NCI-H510A (cell line): ENCODE data around the gene CYP4V2.
A peak's percentile ranks its signal among the peaks of the same experiment; 100 is the strongest.

Experiments used
- DNase-seq: peaks from one replicate; lab custom pipeline; 2025; lab: John Stamatoyannopoulos, UW

CYP4V2 gene

DNA sequence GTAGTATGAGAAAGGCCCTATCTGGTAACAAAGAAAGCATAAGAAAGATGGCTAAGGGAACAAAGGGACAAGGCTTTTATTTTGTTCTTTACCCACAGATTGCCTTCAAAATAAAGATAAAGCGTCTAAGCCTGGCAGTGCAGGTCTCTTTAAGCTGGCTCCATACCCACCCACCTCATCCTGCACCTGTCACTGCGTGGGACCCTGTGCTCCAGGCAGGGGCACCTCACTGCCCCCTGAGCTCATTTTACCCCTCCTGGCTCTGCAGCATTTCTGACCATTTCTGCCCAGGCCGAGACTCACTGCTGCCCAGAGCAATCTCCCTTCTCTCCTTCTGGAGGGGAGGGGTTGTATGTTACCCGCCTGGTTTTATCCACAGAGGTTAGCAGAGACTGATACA, 1.7 kb upstream of the CYP4V2 start:
- no peak for DNase-seq

DNA sequence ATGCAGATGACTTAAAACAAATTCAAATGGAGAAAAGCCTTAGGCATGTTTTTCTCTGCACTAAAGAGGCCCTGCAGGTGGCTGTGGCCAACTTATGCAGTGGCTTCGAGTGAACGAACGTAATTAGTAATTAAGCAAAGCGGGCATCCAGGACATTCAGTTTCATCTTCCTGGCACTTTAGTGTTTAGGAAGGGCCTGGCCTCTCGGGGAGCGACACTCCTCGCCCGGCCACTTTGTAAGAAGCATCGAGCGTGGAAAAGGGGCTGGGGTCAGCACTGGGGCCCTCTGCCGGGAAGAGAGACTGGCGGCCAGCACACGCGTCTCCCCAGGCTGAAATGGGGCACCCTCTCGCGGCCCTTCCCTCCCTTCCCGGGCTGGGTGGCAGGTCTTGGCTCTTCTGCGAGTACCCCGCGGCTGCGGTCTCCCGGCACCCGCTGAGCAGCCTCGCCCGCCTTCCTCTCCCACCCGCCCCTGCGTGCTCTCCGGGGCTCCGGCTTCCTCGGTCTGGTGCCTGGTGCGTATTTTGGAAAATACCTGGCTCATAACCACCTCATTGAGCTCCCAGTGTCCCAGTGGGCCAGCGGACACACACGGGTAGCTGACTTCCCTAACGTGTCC, 677 bp upstream of the CYP4V2 start:
- peak; percentile 45 for DNase-seq

DNA sequence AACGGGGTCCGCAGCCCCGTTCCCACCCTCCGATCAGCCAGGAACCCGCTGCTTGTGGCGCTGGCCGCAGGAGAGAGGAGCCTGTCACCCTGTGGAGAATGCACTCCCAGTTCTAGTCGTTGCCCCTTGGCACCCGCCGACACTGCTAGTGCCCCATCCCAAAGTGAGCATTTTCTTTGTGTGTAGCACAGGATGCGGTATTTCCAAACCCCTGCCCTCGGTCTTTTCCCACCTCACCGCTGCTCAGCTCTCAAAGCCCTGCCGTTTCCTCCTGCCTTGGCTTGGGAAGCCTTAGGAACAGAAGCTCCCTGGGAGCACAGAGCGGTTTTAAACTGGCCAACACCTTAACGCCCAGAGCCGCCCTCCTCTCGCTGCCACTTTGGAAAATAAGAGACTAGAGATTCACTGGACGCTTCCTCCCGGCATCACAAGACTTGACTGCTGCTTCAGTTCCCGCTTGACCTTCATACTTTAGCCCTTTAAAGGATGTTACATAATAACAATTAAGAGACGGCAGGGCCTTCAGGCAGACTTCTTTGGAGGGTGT, 772 bp downstream of the CYP4V2 start:
- peak; percentile 7 for DNase-seq

DNA sequence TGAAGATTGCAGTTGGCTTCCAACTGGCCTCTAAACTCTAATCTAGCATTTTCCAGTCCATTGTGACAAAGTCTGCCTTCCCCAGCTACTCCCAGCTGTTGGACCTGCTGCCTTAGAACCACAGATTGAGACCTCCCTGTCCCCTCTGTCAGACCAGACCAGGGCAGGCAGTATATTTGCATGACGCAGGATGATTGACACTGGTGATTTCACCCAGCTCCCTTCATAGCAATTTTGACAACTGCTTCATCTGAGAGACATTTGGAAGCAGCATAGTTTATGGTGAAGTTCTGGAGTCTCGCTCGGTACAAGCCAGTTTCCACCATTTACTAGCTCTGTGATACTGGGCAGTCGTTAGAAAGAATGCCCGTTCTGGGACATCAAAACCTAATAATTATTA, 2.5 kb downstream of the CYP4V2 start:
- DNase-seq = no peak

DNA sequence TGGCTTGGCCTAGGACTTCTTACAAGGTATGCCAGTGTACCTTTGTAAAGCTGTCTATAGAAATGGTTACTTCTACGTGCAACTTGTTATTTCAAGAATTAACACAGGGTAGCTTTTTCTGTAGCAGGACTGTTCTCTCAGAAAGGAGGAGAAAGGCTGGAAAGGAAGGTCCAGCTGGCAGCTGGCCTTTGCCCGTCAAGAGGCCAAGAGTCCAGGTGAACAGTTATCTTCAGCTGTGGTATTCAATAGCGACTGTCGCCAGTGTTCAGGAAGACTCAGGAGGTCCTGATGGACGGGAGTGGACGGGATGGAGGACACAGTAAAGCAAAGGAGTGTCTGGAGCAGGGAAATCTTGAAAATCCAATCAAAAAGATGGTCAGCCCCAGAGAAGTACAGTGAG, 4.7 kb downstream of the CYP4V2 start:
- no peak for DNase-seq

DNA sequence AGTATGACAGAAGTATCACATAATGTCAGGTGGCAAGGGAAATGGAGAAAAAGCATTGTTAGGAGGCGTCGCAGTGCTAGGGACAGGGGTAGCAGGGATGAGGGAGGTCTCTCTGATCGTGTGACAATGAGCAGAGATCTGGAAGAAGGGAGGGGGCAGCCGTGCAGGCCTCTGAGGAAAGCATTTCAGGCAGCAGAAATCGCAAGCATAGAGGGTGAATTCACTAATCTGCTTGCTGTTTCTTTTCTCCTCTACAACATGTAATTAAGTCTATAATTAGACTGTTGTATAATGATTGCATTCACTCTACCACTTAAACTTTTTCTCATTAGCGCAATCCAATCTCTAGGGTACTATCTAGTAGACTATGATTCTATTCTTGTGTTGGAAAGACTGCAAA, 9.1 kb downstream of the CYP4V2 start:
- no peak for DNase-seq

DNA sequence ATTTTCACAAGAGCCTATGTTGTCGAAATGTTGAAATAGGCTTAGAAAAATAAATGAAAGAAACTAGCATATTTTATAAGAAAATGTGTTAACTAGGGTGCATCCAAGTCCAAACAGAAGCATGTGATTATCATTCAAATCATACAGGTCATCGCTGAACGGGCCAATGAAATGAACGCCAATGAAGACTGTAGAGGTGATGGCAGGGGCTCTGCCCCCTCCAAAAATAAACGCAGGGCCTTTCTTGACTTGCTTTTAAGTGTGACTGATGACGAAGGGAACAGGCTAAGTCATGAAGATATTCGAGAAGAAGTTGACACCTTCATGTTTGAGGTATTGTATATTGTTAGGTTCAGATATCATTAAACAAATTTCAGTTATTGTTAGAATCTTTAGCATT, 9.6 kb downstream of the CYP4V2 start:
- no peak for DNase-seq

DNA sequence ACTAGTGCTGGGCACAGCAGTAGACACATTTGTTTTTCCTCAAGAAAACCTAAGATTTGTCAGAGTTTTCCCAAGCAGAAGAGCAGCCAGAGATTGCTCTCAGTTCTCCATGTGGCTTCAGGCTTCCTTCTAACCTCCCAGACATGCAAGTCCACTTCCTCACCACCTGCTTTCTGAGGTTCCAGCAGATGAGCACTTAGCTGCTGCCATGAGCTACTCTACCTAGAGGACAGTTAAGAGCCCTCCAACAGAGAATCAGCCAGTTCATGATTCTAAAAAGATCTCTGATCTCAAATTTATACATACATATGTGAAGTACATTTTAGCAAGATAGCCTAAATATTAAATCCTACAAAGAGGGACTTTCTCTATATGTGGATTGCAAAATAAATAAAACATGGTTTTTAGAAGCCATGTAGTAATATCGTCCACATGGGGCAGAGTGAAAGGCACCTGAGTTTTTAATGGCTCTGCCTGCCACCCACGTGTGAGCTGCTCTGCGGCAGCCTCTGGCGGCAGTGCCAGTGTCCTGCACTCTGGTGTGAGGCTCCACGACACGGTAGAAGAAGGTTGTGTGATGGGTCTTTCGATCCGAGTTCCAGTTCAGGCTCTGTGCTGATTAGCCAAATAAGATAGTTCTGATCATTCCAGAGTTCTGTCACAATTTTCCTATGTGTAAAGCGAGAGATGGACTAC, 10.3 kb downstream of the CYP4V2 start:
- peak; percentile 19 for DNase-seq

DNA sequence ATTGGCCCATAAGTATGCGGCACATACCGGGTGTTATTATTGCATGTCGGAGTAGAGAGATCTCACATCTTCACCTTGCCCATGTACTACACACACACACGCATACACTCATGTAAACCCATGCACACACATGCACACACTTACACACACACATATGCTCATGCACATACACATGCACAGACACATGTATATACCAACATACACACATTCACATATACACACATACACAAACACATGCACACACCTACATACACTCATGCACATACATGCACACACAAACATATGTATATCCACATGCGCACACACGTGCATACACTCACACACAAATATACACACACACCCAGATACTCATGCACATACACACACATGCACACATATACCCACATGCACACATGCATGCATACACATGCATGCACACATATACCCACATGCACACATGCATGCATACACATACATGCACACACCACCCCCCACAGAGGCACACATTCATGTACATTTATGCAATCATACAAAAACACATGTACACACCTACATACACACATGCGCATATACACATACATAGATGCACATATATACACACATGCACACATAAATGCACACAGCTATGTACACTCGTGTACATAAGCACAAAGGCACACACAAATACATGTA, 11.2 kb downstream of the CYP4V2 start:
- DNase-seq = no peak

DNA sequence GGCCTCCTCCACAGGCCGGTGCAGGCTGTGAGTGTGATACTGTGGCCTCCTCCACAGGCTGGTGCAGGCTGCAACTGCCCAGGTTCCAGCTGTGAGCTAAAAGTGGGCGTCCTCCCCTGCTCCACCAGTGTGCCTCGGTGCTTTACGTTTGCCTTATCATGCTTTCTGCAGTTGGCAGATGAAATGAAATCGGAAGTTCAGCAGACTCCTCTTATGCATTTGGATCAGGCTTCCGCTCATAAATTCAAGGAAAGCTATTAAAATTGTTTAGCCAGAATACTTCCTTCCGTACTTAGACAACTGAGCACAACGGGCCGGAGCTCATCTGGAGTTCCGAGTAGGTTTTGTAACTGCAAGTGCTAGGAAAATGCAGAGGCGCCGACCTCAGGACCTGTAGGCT, 12.0 kb downstream of the CYP4V2 start:
- DNase-seq = no peak

DNA sequence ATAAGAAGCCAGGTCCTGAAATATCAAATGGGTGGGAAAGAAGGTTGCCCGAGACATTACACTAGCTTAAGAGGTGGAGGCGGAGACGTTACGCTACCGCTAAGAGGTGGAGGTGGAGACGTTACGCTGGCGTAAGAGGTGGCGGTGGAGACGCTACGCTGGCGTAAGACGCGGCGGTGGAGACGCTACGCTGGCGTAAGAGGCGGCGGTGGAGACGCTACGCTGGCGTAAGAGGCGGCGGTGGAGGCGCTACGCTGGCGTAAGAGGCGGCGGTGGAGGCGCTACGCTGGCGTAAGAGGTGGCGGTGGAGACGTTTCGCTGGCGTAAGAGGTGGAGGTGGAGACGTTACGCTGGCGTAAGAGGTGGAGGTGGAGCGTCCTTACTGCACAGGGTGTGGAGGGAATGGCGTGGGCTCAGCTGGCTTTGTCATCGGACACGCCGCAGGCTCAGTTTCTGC, 12.8 kb downstream of the CYP4V2 start:
- peak; percentile 66 for DNase-seq

DNA sequence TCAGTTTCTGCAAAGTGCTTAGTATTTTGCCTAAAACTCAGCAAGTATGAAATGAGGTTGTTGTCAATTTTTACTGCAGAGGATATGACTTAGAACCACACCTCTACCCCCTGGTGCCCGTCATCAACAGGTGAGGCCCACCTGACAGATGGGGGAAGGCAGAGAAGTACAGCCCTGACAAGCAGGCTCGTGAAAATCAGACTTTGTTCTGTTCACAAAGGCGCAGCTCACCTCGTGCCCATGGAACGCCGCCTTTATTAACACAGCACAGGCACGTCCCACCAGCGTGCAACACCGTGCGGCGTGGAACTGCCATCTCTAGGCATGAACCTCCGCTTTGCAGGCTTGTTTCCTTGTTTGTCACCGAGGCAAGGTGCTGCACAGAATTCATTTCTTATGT, 13.3 kb downstream of the CYP4V2 start:
- DNase-seq = no peak

DNA sequence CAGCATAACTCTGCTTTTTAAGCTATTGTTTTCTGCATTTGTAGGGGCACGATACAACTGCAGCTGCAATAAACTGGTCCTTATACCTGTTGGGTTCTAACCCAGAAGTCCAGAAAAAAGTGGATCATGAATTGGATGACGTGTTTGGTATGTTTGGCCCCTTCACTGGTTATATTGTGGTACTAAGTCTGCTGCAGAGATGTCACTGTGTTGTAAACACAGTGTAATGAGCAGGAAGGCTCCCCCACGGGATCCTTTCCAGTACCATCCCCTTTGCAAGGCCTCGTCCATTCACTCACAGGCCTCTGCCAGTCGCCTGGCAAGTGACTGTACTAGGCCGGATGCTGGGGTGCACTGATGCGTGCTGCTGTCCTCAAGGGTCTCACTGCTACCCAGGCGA, 13.8 kb downstream of the CYP4V2 start:
- DNase-seq = no peak

DNA sequence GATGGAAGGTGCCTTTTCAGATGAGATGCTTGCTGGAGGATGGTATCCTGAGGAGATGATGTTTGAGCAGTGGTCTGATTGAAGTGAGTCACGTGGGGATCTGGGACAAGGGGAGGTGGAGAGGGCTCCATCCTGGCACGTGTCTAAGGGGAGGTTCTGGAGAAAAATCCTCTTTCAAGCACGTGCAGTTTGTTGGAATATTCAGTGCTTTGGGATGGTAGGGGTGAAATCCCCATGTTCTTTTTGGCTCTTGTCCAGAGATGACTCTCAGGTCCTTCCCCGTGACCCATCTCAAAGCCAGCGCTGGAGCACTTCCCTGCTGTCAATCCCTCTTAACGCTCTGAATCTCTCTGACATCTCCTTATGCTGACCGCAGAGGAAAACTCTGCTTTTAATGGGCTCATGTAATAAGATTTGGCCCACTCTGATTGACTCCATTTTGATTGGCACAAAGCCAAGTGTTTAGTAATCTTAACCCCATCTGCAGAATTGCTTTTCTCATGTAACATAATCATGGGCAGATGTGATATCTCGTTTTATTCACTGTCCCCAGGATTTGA, 25.2 kb downstream of the CYP4V2 start:
- peak; percentile 1 for DNase-seq

DNA sequence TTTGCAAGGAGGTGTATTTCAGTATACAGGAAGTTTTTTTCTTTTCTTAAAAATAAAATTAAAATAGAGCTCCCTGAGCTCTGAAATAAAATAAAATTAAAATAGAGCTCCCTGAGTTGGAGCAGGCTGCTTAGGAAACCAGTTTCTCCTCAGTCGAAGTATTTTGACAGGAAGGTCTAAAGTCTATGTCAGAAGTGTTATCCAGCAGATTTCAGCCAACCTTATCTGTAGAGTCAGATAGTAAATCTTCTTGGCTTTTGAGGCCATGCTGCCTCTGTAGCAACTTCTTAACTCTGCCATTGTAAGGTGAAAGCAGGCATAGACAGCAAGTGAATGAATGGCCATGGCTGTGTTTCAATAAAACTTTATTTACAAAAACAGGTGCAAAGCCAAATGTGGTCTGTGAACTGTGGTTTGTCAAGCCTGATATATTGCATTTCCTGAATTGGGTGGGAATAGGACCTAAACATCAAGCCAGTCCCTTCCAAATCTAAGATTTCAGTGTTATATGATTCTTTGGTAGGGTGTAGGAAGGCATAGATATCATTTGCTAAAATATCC, 26.4 kb downstream of the CYP4V2 start:
- no peak for DNase-seq

DNA sequence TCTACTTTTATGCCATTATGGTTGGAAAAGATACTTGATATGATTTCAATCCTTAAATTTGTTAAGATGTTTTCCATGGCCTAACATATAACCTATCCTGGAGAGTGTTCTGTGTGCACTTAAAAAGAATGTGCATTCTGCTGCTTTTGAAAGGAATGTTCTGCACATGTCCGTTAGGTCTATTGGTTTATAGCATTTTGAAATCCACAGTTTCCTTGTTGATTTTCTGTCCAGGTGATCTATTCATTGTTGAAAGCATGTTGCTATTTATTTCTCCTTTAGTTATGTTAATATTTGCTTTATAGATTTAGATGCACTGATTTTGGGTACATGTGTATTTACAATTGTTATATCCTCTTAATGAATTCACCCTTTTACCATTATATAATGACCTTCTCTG, 30.3 kb downstream of the CYP4V2 start:
- no peak for DNase-seq

DNA sequence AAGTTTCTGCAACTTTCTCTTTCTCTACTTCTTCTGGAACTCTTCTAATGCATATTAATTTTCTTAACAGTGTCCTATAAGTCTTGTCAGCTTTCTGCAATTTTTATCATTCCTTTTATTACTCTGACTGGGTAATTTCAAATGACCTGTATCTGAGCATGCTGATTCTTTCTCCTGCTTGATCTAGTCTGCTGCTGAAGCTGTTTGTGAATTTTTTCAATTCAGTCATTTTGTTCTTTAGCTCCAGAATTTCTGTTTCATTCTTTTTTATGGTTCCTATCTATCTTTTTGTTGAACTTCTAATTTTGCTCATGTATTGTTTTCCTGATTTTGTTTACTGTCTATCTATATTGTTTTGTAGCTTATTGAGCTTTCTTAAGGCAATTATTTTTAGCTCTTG, 34.5 kb downstream of the CYP4V2 start:
- no peak for DNase-seq

DNA sequence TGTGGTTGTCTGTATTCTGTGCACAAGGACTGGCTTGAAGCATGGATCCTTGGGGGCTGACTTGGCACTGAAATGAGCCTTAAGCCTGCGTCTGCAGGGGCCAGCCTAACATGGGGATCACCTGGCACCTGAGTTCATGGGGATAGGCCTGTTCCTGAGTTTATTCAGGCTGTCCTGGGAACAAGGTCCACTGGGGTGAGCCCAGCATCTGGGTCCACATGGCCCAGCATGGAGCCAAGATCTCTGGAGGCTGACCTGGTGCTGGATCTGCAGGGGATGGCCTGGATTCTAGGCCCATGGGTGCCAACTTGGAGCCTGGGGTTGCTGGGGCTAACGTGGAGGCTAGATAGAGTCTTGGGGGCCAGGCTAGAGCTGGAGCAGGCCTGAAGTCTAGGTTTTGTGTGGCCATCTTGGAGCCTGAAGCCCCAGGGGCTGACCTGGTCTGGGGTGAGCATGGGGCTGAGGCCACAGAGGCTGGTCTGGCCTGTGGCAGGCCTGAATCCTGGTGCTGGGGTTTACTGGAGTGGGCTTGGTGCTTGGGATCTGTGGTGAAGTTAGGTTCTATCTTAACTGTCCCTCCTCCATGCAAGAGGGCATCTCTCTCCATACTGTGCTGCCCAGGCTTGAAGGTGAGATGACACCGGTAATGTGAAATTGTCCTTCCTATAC, 35.3 kb downstream of the CYP4V2 start:
- DNase-seq = no peak

DNA sequence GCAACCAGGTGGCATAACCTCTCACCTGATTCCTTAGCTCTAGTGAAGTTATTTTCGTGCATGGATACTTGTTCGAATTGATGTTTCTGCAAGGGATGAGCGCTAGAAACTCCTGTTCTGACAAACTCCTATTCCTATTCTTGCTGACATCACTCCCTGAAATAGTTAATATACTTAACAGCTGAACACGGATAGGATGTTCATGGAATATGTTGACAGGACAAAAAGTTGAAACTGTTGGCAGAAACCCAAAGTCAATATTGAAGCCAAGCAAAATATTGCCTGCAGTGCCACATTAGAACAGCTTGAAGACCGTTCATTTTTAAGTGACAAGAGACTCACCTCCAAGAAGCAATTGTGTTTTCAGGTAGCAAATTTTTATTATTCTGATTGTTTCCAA, 35.9 kb downstream of the CYP4V2 start, which contains the start of gene KLKB1:
Gene KLKB1 (plus strand): TSS at position 287 of the 400 bp plus-strand sequence. CDS start 689 bp downstream, outside the sequence.
- peak; percentile 40 for DNase-seq

DNA sequence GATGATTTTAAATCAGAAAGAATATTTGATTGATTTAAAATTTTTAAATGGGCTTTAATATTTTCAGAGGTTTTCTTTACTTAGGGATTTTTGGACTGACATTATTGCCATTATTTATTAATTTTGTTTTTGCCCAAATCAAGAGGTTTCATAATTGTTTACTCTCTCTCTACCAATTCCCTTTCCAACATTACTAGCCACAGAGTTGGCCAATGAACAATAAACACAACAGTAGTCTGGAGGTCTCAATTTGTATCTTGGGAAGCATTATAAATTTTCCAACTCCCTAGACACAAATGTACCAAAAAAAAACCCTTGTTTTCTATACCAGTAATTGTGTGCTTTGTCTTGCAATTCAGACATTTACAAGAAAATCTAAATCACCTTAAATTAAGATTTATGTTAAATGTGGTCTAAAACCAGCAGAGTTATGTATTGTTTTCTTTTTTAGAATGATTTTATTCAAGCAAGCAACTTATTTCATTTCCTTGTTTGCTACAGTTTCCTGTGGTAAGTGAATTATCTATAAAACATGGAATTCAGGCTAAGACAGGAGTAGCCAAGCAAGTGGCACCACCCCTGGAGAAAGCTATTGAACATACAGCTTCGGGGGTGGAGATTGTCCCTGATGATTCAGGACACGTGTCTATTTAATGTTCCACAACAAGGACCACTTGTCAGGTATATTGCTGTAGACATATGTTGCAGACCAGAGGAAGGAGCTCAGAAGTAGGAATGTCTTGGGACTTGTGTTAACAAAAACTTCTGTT, 36.6 kb downstream of the CYP4V2 start:
- peak; percentile 0 for DNase-seq

DNA sequence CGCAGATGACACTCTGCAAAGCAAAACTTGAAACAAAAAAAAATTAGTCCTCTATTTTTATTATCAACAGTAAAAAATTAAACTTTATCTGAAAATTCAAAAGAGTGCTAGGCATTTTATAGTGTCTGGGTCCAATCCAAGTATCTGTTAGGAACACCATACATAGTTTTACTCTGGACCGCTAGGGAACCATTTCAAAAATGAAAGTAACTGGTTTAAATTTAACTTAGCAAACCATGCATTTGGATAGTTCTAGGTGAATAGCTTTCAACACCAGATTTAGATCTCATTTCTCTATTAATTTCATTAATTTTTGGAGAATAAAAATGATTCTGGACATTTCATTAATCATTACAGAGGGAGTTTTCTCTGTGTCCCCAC, 37.1 kb downstream of the CYP4V2 start:
- DNase-seq = no peak
